Activated CD8-positive, alpha-beta T cell treated with anti-CD3 and anti-CD28 coated beads for 36 hours (primary cell): ENCODE measurements around the gene COPB2. TPM values are rescaled to one million over a fixed set of nuclear protein-coding genes. Genes with fewer than 3 reads are reported as not detected.
"Not testable (repeated sequence)": the region's sequence is repeated elsewhere in the genome, so short reads cannot be mapped to it uniquely, and the experiment has no call there.

ENCODE experiments used
- ATAC-seq: fragments of 200-7000 bp; cut with Tn5 transposase; one replicate; pipeline ENCODE4 v1.10.0; 2021; ENCODE audit warnings: mild to moderate bottlenecking, moderate library complexity
- CTCF ChIA-PET: fragments of 350-600 bp; sonication (Branson Sonifier 250); formaldehyde crosslinking; loops from one replicate; lab custom pipeline; 2021; ENCODE audit warnings: antibody characterized with exemption; lab: Charles Lee
- POLR2A ChIA-PET: fragments of 350-600 bp; sonication (Branson Sonifier 250); formaldehyde crosslinking; loops from one replicate; lab custom pipeline; 2021; ENCODE audit warnings: antibody characterized with exemption; lab: Charles Lee
- DNase-seq: peaks from one replicate; pipeline ENCODE4 v3.0.0-alpha.2; 2020
- H3K27ac Mint-ChIP-seq: one replicate; pipeline ENCODE4 v1.8.0; 2021; ENCODE audit warnings: mild to moderate bottlenecking, mixed read lengths
- H3K27me3 Mint-ChIP-seq: one replicate; pipeline ENCODE4 v1.8.0; 2021; ENCODE audit warnings: mixed read lengths
- H3K36me3 Mint-ChIP-seq: one replicate; pipeline ENCODE4 v1.8.0; 2021; ENCODE audit warnings: low read depth, mixed read lengths
- H3K4me1 Mint-ChIP-seq: one replicate; pipeline ENCODE4 v1.8.0; 2021; ENCODE audit warnings: low read depth, mixed read lengths
- H3K4me3 Mint-ChIP-seq: one replicate; pipeline ENCODE4 v1.8.0; 2021; ENCODE audit warnings: mild to moderate bottlenecking, moderate library complexity, mixed read lengths
- H3K9me3 Mint-ChIP-seq: one replicate; pipeline ENCODE4 v1.8.0; 2021; ENCODE audit warnings: mixed read lengths
- intact Hi-C: fragments of 100-400 bp; cut with micrococcal nuclease; formaldehyde crosslinking; loops from one replicate; pipeline ENCODE4 v1.10.0; 2022
- total RNA-seq, 2 experiments: library from RNA; stranded (reverse); gene quantifications; one replicate each; pipeline ENCODE4 v1.2.3, GENCODE V29; 2021
- TF ChIP-seq, protein P1 (sequence below): fragments of 200-600 bp; IDR thresholded peaks from one replicate; pipeline ENCODE4 v1.8.0; 2022; ENCODE audit warnings: antibody characterized with exemption, mild to moderate bottlenecking

COPB2 gene
- total RNA-seq, 2 experiments from 2014 or later: 81.7 to 83.8 TPM

DNA sequence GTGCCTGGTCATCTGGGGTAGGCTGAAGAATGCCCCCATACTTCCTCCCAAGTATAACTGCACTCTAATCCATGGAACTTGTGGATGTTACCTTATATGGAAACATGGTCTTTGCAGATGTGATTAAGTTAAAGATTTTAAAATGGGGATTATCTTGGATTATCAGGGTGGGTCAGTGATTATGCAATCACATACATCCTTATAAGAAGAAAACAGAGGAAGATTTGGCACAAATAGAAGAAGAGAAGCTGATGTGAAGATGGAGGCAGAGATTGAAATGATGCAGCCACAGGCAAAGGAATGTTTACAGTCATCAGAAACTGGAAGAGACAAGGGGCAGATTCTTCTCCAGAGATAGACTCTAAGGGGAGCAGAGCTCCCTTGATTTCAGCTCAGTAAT is 47.4 kb downstream of the COPB2 start:
- Mint-ChIP-seq H3K4me3 (no peak overlapping the region), H3K4me1 (peaks cover 18% of the 10 kb centered on the region), H3K36me3 (no peaks in the 10 kb centered on the region), H3K27me3 (peaks cover 11% of the 10 kb centered on the region), H3K27ac (no peak overlapping the region), H3K9me3 (no peaks in the 10 kb centered on the region)
- POLR2A ChIA-PET: no interaction called here
- no peak for ATAC-seq
- TF ChIP-seq, protein P1, sequence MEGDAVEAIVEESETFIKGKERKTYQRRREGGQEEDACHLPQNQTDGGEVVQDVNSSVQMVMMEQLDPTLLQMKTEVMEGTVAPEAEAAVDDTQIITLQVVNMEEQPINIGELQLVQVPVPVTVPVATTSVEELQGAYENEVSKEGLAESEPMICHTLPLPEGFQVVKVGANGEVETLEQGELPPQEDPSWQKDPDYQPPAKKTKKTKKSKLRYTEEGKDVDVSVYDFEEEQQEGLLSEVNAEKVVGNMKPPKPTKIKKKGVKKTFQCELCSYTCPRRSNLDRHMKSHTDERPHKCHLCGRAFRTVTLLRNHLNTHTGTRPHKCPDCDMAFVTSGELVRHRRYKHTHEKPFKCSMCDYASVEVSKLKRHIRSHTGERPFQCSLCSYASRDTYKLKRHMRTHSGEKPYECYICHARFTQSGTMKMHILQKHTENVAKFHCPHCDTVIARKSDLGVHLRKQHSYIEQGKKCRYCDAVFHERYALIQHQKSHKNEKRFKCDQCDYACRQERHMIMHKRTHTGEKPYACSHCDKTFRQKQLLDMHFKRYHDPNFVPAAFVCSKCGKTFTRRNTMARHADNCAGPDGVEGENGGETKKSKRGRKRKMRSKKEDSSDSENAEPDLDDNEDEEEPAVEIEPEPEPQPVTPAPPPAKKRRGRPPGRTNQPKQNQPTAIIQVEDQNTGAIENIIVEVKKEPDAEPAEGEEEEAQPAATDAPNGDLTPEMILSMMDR: no peak
- CTCF ChIA-PET: interaction anchor here (0.6 to 3.3 kb wide), 3 partner anchors 9 to 426 kb away, joined by 3 to 21 read pairs (median 3); no protein-coding TSS in a partner anchor
- DNase-seq: no peak
- intact Hi-C loops: no loop called here

DNA sequence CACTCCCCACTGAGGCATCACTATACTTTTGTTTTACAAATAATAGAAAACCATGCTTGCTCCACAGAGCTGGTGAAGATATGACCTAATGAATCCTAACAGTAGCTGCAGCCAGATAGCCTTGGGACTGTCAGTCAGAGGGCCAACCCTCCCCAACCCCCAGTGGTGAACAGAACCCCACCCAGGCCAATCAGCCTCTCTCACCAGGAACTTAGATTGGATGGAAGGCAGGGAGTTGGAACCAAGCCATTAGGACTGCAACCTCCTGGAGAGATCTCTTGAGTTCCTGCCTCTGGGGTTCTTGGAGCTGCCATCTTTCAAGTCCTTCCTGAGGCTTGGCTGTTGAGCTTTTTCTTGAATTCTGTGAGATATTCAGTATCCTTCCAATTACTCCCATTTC is 48.7 kb downstream of the COPB2 start:
- H3K27ac Mint-ChIP-seq: no peak overlapping the region
- intact Hi-C loops: no loop called here
- H3K27me3 Mint-ChIP-seq: peaks cover 11% of the 10 kb centered on the region
- ChIA-PET CTCF (interaction anchor here (3.3 kb wide), 1 partner anchor 11 kb away, joined by 21 read pairs; no protein-coding TSS in a partner anchor), POLR2A (interaction anchor here (0.6 to 1.2 kb wide), 2 partner anchors 13 to 450 kb away, joined by 3 read pairs; no protein-coding TSS in a partner anchor)
- DNase-seq (no peak), ATAC-seq (no peak)
- TF ChIP-seq, protein P1: no peak
- H3K9me3 Mint-ChIP-seq: no peaks in the 10 kb centered on the region
- no peaks in the 10 kb centered on the region for H3K36me3 Mint-ChIP-seq
- peaks cover 18% of the 10 kb centered on the region for H3K4me1 Mint-ChIP-seq
- H3K4me3 Mint-ChIP-seq: no peak overlapping the region

DNA sequence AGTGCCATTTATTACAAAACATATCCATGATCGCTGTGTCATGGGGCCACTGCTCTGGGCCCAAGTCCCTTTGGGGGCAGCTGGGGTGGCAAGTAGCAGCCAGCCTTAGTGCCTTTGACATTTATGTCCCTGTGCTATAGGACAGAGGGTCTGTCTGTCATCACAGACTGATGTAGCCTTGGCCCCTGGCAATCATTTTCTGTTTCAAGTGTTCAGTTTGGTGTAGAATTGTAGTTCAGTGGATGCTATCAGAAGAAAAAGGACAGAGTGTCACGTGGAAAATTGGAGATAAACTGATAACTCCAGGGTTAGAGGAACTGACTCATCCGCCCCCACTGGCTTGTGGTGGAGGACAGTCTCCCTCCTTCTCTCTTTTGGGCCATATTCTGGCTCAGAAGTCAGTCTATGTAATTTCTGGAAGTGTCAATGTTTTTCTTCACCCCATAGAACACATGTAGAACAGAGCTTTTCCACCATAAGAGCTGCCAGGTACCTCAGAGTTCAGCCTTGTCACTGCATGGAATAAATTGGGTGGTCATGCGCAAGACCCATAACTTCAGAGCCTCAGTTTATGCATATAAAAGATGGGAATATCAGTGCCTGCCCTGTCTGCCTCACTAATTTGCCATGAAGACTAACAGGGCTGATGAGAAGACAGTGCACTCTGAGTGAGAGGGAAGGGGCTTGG is 50.1 kb downstream of the COPB2 start:
- Mint-ChIP-seq H3K27me3 (peaks cover 12% of the 10 kb centered on the region), H3K27ac (no peak overlapping the region), H3K4me3 (no peak overlapping the region), H3K9me3 (no peaks in the 10 kb centered on the region), H3K36me3 (no peaks in the 10 kb centered on the region), H3K4me1 (peaks cover 18% of the 10 kb centered on the region)
- DNase-seq (peak; percentile 73), ATAC-seq (peak; percentile 50)
- TF ChIP-seq, protein P1: no peak
- intact Hi-C loops: no loop called here
- ChIA-PET CTCF (interaction anchor here (1.0 kb wide), 1 partner anchor 403 kb away, joined by 3 read pairs; no protein-coding TSS in a partner anchor), POLR2A (no interaction called here)

DNA sequence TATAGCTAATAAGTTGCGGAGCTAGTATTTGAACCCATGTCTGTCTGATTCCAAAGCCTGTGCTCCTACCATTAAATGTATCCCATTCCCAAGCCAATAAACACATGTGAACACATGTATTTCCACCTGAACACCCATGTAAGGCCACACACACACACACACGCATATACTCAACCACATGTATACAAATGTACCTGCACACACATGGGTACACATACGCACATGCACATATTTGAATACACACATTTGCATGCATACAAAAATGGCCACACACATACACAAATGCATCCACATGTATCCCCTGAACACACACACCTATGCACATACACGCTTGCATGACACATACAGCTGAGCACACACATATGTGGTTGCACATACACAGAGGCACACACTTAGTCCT is 51.0 kb downstream of the COPB2 start:
- Mint-ChIP-seq H3K4me3 (no peak overlapping the region), H3K4me1 (peaks cover 16% of the 10 kb centered on the region), H3K27ac (no peak overlapping the region), H3K36me3 (no peaks in the 10 kb centered on the region), H3K9me3 (no peaks in the 10 kb centered on the region), H3K27me3 (peaks cover 15% of the 10 kb centered on the region)
- ATAC-seq (no peak), DNase-seq (no peak)
- intact Hi-C loops: no loop called here
- ChIA-PET POLR2A (no interaction called here), CTCF (interaction anchor here (0.6 to 1.0 kb wide), 2 partner anchors 9 to 402 kb away, joined by 3 read pairs; no protein-coding TSS in a partner anchor)
- TF ChIP-seq, protein P1: no peak

DNA sequence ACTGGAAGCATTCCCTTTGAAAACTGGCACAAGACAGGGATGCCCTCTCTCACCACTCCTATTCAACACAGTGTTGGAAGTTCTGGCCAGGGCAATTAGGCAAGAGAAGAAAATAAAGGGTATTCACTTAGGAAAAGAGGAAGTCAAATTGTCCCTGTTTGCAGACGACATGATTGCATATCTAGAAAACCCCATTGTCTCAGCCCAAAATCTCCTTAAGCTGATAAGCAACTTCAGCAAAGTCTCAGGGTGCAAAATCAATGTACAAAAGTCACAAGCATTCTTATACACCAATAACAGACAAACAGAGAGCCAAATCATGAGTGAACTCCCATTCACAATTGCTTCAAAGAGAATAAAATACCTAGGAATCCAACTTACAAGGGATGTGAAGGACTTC is 54.8 kb downstream of the COPB2 start:
- DNase-seq, intact Hi-C loops, ATAC-seq, POLR2A ChIA-PET, H3K27ac Mint-ChIP-seq, CTCF ChIA-PET, H3K9me3 Mint-ChIP-seq, H3K4me3 Mint-ChIP-seq, H3K36me3 Mint-ChIP-seq: not testable (repeated sequence)
- Mint-ChIP-seq H3K4me1 (peaks cover 13% of the 10 kb centered on the region), H3K27me3 (peaks cover 32% of the 10 kb centered on the region)
